Right ventricle myocardium superior (tissue), 1 donor: Measurements from ENCODE around the gene TSPAN9. TPM values are rescaled to one million over a fixed set of nuclear protein-coding genes. Genes with fewer than 3 reads are reported as not detected.

Experiments
- ATAC-seq: fragments of 200-7000 bp; cut with Tn5 transposase; one replicate; pipeline ENCODE4 v1.9.1; 2020; ENCODE audit warnings: mild to moderate bottlenecking; ENCODE audit not compliant: poor library complexity
- DNase-seq: peaks from one replicate; pipeline ENCODE4 v3.0.0-alpha.2; 2020
- intact Hi-C: fragments of 100-400 bp; cut with DNase I; formaldehyde crosslinking; loops from one replicate; pipeline ENCODE4 v1.11.2; 2022
- total RNA-seq: library from RNA; stranded (reverse); fragmentation: NEBNext Ultra II Directional; extraction: Animal tissue kit (Norgen Biotek cat#: 25700); gene quantifications from one replicate; pipeline ENCODE4 v1.2.1, GENCODE V29; 2021
- donor health status: DM: no; HTN: yes; CAD: no; lungs with severe emphysema.

TSPAN9 gene
- total RNA-seq, 1 donor from 2014 or later: 156 TPM

- ATAC-seq (no peak), DNase-seq (no peak)
- intact Hi-C loops: no loop called here
Observed at GRCh38 chr12:3144495-3144894, 67.3 kb downstream of the TSPAN9 start.

DNA sequence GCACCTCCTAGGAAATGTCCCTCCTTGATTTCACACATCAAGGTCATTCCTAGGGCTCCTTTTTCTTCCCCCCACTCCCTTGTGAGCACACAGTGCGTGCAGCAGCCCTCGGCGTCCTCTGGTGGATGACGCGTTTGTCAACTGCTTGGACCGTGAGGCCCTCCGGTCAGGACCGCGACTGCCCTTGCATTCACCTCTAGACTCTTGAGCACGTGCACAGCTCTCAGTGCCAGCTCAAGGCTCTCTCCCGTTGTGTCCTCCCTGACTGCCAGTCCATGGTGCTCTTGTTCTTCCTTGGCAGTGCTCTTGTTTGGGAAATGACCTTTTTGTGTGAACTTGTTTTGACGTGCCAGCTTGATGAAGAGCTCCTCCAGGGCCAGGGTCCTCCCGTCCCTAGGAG is 67.9 kb downstream of the TSPAN9 start:
- DNase-seq: peak; percentile 84
- ATAC-seq: peak; percentile 82
- intact Hi-C loops: no loop called here

DNA sequence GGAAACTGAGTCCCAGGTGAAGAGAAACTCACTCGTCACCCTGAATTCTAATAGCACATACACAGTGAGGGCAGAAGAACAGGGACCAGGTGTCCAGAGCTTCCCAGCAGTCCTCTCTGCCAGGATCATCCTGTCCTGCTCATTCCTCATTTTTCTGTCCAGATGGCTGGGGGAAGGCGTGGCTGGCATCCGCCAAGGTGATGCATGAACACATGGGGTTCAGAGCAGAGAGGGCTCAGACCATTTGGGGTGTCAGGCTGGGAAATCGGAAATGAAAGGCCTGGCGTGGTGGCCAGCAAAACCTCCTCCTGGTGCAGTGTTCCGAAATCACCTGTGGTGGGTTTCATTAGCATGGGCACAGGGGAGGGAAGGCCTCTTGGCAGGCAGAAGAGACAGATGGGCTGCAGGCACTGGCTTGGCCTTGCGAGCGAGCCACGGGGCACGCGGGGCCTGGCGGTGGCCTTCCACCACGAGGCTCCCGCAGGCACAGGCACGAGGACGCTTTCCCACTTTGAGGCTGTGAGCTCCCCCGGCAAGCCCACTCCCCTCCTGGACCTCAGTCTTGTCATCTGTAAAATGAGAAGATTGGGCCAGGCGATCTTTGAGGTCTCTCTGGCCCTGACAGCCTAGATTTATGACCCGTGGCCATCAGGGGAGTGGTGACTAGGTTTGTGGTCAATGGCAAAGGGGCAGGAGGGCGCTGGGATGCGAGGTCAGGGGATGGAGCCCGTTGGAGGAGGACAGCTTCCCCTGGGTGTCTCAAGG is 68.5 kb downstream of the TSPAN9 start:
- ATAC-seq (no peak), DNase-seq (no peak)
- intact Hi-C loops: no loop called here

GRCh38 chr12:3147260-3147659 is 70.1 kb downstream of the TSPAN9 start:
- DNase-seq (no peak), ATAC-seq (no peak)
- intact Hi-C loops: no loop called here

GRCh38 chr12:3148366-3149000 is 71.3 kb downstream of the TSPAN9 start:
- DNase-seq (peak; percentile 68), ATAC-seq (peak; percentile 7)
- intact Hi-C loops: no loop called here

DNA sequence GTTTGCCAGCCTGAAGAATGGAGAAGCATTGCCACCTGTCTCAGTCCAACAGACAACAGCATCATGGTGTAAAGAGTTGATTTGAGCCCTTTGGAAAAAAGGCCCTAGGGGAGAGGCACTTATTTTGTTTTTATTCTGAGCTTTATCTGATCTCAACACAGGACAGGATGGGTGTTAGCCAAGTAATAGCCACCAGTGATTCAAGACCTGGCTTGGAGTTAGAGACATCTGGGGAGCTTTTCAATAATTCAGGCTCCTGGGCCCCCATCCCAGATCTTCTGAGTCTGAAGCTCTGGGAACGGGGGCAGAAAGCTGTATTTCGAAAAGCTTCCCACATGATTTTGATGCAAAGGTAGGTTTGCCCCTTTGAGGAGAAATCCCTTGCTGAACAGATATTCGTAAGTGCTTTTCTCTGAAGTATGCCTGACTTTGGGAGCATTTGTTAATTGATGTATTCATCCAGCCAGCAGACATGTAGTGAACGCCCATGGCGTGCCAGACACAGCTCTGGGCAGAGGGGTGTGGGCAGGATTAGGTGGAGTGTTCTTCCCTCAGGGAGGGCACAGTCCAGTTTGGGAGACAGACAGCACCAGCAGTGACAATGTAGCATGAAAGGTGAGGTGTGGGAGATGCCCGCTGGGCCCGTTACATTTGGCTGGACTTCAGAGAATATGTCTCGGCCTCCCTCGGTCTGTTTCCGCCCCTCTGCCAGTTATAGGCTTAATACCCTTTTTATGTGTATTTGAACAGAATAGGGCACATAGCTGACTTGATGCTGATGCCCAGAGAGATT is 72.5 kb downstream of the TSPAN9 start:
- ATAC-seq: no peak
- DNase-seq: no peak
- intact Hi-C loops: no loop called here

DNA sequence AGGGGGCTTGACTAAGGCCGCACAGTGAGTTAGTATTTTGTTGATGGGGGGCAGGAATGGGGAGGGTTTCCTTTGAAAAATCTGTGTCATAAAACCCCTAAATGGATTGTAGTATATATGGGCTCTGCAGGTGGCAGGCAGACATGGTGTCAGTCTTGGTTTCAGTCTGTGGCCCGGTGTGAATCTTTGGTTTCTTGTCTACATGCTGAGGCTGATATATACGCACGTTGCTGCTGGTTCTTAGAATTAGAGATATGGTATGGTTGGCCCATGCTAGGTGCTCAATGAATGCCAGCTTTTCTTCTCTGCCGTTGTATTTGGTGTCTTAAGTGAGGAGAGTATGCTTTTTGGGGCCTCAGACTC is 73.1 kb downstream of the TSPAN9 start:
- intact Hi-C loops: no loop called here
- ATAC-seq (no peak), DNase-seq (no peak)

- ATAC-seq (peak; percentile 49), DNase-seq (no peak)
- intact Hi-C loops: no loop called here
Observed at GRCh38 chr12:3150931-3151835, 74.0 kb downstream of the TSPAN9 start.

DNA sequence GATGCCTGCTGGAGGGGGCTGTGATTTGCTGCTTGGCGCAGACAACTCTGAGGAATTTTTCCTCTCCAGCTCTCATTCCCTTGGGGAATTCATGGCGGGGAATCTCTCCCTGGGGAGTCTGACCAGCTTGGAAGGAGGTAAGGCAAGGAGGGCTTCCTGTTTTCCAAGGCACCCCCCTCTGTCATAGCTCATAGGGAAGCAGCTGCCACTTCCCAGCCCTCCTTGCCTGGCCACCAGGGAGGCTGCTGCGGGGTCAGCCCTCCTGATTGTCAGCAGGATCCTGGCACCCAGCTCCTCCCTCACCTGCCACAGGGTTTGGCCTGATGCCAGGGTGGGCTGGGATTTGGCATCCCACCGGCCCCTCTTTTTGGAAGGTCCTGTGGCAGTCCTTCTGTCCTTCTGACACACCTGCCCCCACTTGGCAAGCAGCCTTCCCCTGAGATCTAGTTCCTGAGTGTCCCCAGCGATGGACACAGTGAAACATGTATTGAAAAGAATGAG is 74.9 kb downstream of the TSPAN9 start:
- intact Hi-C loops: no loop called here
- ATAC-seq: no peak
- DNase-seq: no peak

- intact Hi-C loops: no loop called here
- no peak for ATAC-seq
- DNase-seq: no peak
Observed at GRCh38 chr12:3152892-3153291, 75.7 kb downstream of the TSPAN9 start.

- no peak for DNase-seq
- no peak for ATAC-seq
- intact Hi-C loops: no loop called here
Observed at GRCh38 chr12:3154006-3154405, 76.8 kb downstream of the TSPAN9 start.

DNA sequence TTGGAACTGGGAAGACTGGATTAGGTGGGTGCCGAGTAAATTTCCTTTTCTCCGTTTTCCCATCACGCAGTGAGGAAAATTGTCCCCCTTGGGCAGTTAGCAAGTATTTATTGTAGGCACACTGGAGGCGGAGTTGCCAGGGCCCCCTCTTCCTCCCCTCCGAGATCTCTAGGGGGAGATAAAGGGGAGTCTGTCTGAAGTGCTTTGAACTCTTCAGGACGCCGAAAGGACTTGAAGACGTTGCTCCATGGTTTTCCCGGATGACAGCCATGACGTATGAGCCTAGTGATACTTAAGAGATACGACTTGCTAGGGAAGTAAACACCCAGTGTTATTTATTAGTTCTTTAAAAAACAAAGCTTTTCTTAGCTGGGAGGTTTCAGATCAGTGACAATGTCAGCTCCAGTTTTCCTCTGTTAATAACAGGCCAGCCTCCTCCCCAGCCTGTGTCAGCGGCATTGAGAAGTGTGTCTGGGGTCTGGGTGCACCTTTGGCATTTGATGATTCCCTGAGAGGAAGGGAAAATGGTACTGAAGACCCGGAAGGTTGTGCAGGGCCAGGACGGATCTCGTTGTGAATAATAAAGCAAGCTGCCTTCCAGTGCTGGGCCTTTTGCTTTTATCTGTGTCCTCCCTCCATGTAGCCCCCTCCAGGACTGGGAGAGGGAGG is 78.7 kb downstream of the TSPAN9 start:
- intact Hi-C loops: no loop called here
- ATAC-seq (no peak), DNase-seq (no peak)

DNA sequence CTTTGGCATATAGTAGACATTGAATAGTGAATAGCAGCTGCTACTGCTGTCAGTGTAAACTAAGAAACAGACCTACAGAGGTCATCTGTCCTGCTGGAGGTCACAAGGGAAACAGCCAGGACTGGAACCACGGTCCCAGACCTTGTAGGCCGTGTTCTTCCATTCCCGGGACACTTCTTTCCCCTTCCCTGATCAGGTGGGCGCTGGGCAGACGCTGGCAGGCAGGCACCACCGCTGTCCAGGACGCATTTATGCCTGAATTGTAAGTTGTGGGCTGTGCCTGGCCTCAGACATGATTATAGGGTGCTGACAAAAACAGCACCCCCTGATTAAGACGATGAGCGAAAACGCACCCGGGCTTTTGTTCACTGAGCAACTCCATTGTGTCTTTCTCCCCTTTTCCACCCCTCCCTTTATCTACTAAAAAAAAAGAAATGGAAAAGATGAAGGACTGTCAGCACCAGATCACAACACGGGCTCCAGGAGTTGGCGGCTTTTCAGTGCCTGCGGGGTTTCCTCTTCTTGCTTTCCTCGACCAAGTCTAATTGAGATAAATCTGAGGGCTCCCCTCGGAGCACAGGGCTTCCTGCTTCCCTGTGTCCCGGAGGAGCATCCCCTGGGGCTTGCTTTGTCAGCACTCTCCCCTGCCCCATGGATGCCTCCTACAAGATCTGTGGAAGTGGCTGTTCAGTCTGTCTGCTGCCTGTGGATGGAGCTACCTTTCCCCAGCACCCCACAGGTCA is 80.6 kb downstream of the TSPAN9 start:
- ATAC-seq (no peak), DNase-seq (no peak)
- intact Hi-C loops: no loop called here

DNA sequence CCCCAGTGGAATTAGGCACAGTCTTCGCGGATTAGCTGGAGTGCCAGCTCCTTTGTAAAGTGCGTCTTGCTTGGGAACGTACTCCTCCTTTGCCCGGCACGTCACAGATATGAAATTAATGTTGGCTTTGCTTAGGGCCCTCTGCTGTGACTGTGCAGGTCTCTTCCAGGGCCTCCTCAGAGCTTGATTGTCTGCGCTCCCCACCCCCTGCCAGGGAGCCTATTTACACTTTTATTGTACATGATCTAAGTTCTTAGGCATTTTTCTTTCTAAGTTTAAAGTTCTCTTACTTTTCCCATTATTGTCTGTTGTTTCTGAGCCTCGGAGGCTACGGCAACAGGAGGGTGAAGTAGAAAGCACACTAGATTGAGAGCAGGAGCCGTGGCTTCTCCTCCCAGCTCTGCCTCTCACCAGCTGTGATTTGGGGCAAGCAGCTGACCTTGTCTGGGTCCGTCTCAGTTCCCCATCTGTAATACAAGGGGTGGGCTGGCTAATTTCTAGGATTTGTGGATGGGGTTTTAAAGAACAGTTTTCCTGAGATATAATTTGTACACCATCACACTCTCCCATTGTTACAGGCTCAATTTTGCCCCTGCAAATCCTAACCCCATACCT is 81.8 kb downstream of the TSPAN9 start:
- intact Hi-C loops: no loop called here
- peak; percentile 47 for ATAC-seq
- DNase-seq: no peak

GRCh38 chr12:3160081-3160480 is 82.9 kb downstream of the TSPAN9 start:
- DNase-seq: no peak
- intact Hi-C loops: no loop called here
- ATAC-seq: no peak

GRCh38 chr12:3161861-3162260 is 84.7 kb downstream of the TSPAN9 start:
- DNase-seq (no peak), ATAC-seq (no peak)
- intact Hi-C loops: no loop called here

DNA sequence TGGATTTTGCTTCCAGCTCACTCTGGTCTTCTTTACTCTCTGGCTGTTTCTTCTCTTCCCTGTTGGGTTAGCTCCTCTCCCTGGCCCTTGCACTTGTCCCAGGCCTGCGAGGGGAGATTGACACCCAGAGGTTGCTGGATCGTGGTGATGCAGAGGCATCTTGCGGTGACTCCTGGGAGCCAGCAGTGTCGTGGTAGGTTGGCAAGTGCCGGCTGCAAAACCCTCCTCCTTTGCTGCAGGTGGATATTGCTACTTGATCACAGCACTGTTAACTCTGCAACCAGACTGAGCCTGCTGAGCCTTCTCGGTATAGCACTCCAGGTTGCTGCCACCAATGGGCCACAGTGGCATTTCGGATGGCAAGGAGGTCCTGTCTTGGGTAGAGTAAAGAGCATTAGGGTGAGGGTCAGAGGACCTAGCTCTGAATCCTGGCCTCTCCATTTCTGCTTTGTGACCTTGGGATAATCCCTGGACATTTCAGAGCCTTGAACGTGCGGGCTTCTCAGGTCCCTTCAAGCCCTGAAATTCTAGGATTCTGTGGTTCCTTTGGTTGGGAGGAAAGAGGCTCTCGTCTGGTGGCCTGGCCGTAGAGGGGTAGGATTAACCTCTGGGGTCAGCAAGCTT is 87.4 kb downstream of the TSPAN9 start:
- intact Hi-C loops: no loop called here
- DNase-seq (no peak), ATAC-seq (no peak)
